ENCODE measurements around the gene PTPRN2.

The PTPRN2 gene

DNA sequence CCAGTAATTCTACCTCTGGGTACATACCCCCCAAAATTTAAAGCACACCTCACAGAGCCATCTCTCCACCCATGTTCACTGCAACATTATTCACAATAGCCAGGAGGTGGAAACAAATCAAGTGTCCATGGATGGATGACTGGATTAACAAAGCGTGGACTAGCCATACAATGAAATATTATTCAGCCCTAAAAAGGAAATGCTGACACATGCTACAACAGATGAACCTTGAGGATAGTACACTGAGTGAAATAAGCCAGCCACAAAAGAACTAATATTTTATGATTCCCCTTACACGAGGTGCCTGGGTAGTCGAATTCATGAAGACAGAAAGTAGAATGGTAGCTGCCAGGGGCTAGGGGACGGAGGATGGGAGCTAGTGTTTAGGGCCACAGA lies 31.1 kb upstream of the PTPRN2 start:
- DNase-seq (ENCODE audit: insufficient read length, low spot score), result no peak
- TF ChIP-seq, protein P1, sequence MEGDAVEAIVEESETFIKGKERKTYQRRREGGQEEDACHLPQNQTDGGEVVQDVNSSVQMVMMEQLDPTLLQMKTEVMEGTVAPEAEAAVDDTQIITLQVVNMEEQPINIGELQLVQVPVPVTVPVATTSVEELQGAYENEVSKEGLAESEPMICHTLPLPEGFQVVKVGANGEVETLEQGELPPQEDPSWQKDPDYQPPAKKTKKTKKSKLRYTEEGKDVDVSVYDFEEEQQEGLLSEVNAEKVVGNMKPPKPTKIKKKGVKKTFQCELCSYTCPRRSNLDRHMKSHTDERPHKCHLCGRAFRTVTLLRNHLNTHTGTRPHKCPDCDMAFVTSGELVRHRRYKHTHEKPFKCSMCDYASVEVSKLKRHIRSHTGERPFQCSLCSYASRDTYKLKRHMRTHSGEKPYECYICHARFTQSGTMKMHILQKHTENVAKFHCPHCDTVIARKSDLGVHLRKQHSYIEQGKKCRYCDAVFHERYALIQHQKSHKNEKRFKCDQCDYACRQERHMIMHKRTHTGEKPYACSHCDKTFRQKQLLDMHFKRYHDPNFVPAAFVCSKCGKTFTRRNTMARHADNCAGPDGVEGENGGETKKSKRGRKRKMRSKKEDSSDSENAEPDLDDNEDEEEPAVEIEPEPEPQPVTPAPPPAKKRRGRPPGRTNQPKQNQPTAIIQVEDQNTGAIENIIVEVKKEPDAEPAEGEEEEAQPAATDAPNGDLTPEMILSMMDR (IDR thresholded peaks at IDR 0.05; ENCODE audit: insufficient read depth, missing control alignments), result no peak
- FAIRE-seq, result no peak

DNA sequence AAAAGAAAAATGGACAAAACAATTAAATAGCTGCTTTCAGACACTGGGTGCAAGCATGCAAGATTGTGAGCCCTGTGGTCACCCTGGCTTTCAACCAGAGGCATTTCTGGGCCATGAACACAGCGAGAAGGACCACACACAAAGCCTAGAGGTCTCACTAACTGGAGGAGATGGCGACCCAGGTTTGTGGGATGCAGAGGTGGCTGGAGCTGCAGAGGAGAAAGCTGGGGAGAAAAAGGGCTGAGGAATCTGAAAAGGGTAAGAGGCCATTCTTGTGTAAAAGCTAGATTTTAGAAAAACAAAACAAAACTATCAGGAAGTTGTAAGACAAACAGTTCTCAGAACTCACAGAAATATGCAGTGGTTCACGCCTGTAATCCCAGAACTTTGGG lies 30.1 kb upstream of the PTPRN2 start:
- FAIRE-seq (no peak), DNase-seq (ENCODE audit: insufficient read length, low spot score) (no peak)
- TF ChIP-seq, protein P1 (IDR thresholded peaks at IDR 0.05; ENCODE audit: insufficient read depth, missing control alignments), result no peak

GRCh38 chr7:158616050-158616449 lies 28.4 kb upstream of the PTPRN2 start:
- TF ChIP-seq, protein P1 (IDR thresholded peaks at IDR 0.05; ENCODE audit: insufficient read depth, missing control alignments), result no peak
- no peak for DNase-seq (ENCODE audit: insufficient read length, low spot score)
- FAIRE-seq, result no peak

- FAIRE-seq, result no peak
- DNase-seq (ENCODE audit: insufficient read length, low spot score), result no peak
- TF ChIP-seq, protein P1 (IDR thresholded peaks at IDR 0.05; ENCODE audit: insufficient read depth, missing control alignments), result no peak
Observed at GRCh38 chr7:158614700-158615099, 27.1 kb upstream of the PTPRN2 start.

- DNase-seq (ENCODE audit: insufficient read length, low spot score) (no peak), FAIRE-seq (no peak)
- TF ChIP-seq, protein P1 (IDR thresholded peaks at IDR 0.05; ENCODE audit: insufficient read depth, missing control alignments), result no peak
Observed at GRCh38 chr7:158613481-158613880, 25.9 kb upstream of the PTPRN2 start.

GRCh38 chr7:158612546-158612945 lies 24.9 kb upstream of the PTPRN2 start:
- no peak for FAIRE-seq
- TF ChIP-seq, protein P1 (IDR thresholded peaks at IDR 0.05; ENCODE audit: insufficient read depth, missing control alignments), result no peak
- DNase-seq (ENCODE audit: insufficient read length, low spot score), result no peak

- TF ChIP-seq, protein P1 (IDR thresholded peaks at IDR 0.05; ENCODE audit: insufficient read depth, missing control alignments), result no peak
- FAIRE-seq (no peak), DNase-seq (ENCODE audit: insufficient read length, low spot score) (no peak)
Observed at GRCh38 chr7:158611541-158611940, 23.9 kb upstream of the PTPRN2 start.
